GM10266 (cell line): Measurements from ENCODE around the gene INPP5D.
"Not testable (repeated sequence)": the region's sequence is repeated elsewhere in the genome, so short reads cannot be mapped to it uniquely, and the experiment has no call there.

Experiments used
- DNase-seq: peaks from one replicate; pipeline ENCODE4 v3.0.0; 2012; ENCODE audit errors: extremely low spot score
- CTCF ChIP-seq: IDR thresholded peaks from 2 replicates; pipeline ENCODE4 v1.5.1; 2012; ENCODE audit warnings: mild to moderate bottlenecking, low read depth; ENCODE audit not compliant: control insufficient read depth, insufficient read depth; ENCODE audit errors: missing control alignments

Gene INPP5D

DNA sequence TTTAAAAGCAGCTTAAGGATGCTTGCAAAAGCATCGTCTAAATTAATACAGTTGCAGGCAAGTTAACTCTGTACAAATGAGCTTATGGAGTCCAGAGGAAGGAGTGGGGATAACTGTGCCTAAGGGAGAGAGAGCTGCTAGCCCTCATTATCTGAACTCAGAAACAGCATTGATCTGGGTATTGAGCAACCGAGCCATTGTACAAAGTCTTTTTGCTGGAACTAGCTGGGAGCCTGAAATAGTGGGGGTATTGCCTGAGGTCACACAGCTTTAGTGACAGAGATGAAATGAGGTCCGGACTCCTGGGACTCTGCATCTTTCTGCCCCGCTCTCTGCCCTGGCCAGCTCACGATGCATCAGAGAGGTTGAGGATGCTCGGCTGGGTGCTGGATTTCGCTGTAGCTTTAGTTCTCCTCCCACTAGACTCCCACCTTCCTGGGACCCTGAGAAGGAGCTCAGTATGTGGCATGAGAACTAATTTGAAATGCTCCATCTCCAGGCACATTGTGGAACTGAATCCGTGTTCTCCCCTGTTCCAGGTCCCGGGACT lies 123.8 kb downstream of the INPP5D start:
- TF ChIP-seq CTCF, result no peak
- no peak for DNase-seq

- TF ChIP-seq CTCF, result no peak
- DNase-seq, result no peak
Observed at GRCh38 chr2:233184669-233185068, 124.5 kb downstream of the INPP5D start.

DNA sequence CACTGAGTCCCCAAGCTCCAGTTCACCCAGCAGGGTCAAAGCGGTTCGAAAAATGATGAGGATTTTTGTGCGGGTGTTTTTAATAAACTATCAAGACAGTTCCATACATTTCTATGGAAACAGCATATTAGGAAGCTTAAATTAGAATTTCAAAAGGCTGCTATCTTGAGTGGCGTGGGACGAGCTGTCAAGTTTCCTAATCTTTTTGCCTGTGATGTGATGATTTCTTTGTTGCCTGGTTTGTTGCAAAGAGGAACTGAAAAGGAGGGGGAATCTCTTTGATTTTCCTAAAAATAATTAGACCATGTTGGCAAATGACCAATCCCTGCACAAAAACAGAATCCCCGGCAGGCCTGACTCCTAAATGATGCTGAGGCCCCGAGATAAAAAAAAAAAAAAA lies 125.2 kb downstream of the INPP5D start:
- TF ChIP-seq CTCF, result no peak
- DNase-seq, result no peak

DNA sequence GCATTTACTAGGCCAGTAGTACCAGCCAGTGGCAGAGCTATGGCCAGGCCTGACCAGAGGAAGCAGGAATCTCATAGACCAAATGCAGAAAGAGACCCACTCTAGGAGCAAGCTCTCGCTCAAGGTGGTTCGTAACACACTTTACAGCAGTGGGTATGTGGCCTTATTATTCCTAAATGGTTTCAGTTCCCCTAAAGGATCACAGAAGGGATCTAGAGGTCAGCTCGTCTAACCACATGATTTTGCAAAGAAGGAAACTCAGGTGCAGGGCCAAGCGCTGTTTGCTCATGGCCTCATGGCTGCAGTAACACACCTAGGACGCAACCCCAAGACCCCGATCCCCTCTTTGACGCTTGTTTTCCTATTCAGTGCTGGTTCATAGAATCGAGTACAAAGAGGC lies 125.8 kb downstream of the INPP5D start:
- no peak for DNase-seq

GRCh38 chr2:233186851-233187250 lies 126.7 kb downstream of the INPP5D start:
- TF ChIP-seq CTCF, result no peak
- DNase-seq, result no peak

More for the DNA sequence above, 125.8 kb downstream of the INPP5D start:
- no peak for TF ChIP-seq CTCF

DNA sequence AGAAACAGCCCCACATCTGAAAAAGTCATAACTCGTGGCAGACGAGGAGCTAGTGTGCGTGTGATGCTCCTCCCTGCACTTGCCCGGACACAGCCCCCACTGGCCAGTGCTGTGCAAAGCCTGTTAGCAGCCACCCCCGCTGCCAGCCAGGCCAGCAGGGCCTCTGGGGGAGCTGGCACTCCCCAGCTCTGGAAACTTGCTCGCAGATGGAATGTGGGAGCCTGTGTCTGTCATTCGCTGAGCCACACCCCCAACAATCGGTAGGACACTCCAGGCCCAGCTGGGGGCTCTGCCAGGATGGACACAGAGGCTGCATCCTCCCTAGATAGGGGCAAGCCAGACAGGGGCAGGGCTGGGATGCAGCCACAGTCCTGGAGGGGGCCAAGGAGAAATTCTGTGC lies 128.9 kb downstream of the INPP5D start:
- no peak for TF ChIP-seq CTCF
- DNase-seq, result no peak

DNA sequence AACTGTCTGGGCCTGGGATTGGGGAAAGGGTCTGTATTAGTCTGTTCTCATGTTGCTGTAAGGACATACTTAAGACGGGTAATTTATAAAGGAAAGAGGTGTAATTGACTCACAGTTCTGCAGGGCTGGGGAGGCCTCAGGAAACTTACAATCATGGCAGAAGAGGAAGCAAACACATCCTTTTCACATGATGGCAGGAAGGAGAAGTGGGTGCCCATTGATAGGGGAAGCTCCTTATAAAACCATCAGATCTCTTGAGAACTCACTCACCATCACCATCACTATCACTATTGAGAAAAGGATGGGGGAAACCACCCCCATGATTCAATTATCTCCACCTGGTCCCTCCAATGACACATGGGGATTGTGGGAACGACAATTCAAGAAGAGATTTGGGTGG lies 130.9 kb downstream of the INPP5D start:
- not testable (repeated sequence) for DNase-seq

DNA sequence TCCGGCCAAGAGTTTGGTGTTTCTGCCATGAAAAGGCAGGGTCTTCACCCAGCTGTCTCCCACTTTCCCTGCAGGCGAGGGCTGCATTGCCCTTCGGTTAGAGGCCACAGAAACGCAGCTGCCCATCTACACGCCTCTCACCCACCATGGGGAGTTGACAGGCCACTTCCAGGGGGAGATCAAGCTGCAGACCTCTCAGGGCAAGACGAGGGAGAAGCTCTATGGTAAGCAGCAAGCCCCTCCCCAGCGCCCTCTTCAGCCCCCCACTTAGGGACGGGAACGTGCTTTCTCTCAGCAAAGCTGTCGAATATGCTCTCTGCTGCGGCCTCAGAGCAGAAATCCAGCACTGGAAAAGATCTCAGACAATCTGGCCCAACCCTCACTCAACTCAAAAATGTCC lies 133.6 kb downstream of the INPP5D start:
- no peak for TF ChIP-seq CTCF
- no peak for DNase-seq
